GM23338 (cell line): ENCODE measurements around the gene ZFY. TPM values are rescaled to one million over a fixed set of nuclear protein-coding genes. Genes with fewer than 3 reads are reported as not detected.
A peak's percentile ranks its signal among the peaks of the same experiment; 100 is the strongest.

Experiments used
- ATAC-seq: fragments of 200-7000 bp; cut with Tn5 transposase; 3 replicates; pipeline ENCODE4 v1.9.1; 2020
- DNase-seq: peaks from one replicate; pipeline ENCODE4 v3.0.0-alpha.2; 2015; ENCODE audit warnings: low spot score
- H2AFZ ChIP-seq: fragments of 200-600 bp; sonication (generic); 2 replicates; pipeline ENCODE4 v1.8.0; 2016; ENCODE audit warnings: antibody characterized with exemption, mild to moderate bottlenecking, moderate library complexity
- H3F3A ChIP-seq: fragments of 200-600 bp; sonication (generic); replicated peaks from 2 replicates; pipeline ENCODE4 v1.8.0; 2017; ENCODE audit warnings: antibody characterized with exemption, mixed run types, low read depth
- H3K27ac ChIP-seq: fragments of 200-600 bp; sonication (generic); 2 replicates; pipeline ENCODE4 v1.6.1; 2016; ENCODE audit warnings: low read depth
- H3K27me3 ChIP-seq: fragments of 200-600 bp; sonication (generic); 2 replicates; pipeline ENCODE4 v1.8.0; 2016; ENCODE audit warnings: mild to moderate bottlenecking, mixed run types, moderate library complexity; ENCODE audit not compliant: insufficient read depth
- H3K36me3 ChIP-seq: fragments of 200-600 bp; sonication (generic); 2 replicates; pipeline ENCODE4 v1.8.0; 2016; ENCODE audit warnings: mild to moderate bottlenecking; ENCODE audit not compliant: insufficient read depth
- H3K4me1 ChIP-seq: fragments of 200-600 bp; sonication (generic); 2 replicates; pipeline ENCODE4 v1.8.0; 2016; ENCODE audit warnings: mild to moderate bottlenecking, moderate library complexity; ENCODE audit not compliant: insufficient read depth
- H3K4me2 ChIP-seq: fragments of 200-600 bp; sonication (generic); 2 replicates; pipeline ENCODE4 v1.7.1; 2017; ENCODE audit warnings: mixed run types
- H3K4me3 ChIP-seq: fragments of 200-600 bp; sonication (generic); 2 replicates; pipeline ENCODE4 v1.6.1; 2016; ENCODE audit warnings: mixed run types
- H3K79me2 ChIP-seq: fragments of 200-600 bp; sonication (generic); replicated peaks from 2 replicates; pipeline ENCODE4 v1.8.0; 2017; ENCODE audit warnings: mild to moderate bottlenecking; ENCODE audit not compliant: insufficient read depth
- H3K9me2 ChIP-seq: fragments of 200-600 bp; sonication (generic); 2 replicates; pipeline ENCODE4 v1.8.0; 2017; ENCODE audit not compliant: insufficient read depth
- H4K20me1 ChIP-seq: fragments of 200-600 bp; sonication (generic); replicated peaks from 2 replicates; pipeline ENCODE4 v1.8.0; 2017; ENCODE audit warnings: mild to moderate bottlenecking; ENCODE audit not compliant: insufficient read depth
- H3K27ac Mint-ChIP-seq: 2 replicates; pipeline ENCODE4 v1.8.0; 2020; ENCODE audit warnings: inconsistent platforms, mild to moderate bottlenecking, moderate library complexity, mixed read lengths
- H3K27me3 Mint-ChIP-seq: 3 replicates; pipeline ENCODE4 v1.8.0; 2022; ENCODE audit warnings: low read depth, mild to moderate bottlenecking, moderate library complexity, mixed read lengths, inconsistent platforms; ENCODE audit not compliant: insufficient read depth, poor library complexity
- H3K36me3 Mint-ChIP-seq: 3 replicates; pipeline ENCODE4 v1.8.0; 2021; ENCODE audit warnings: low read depth, mild to moderate bottlenecking, inconsistent platforms, moderate library complexity, mixed read lengths
- H3K4me1 Mint-ChIP-seq: 3 replicates; pipeline ENCODE4 v1.8.0; 2020; ENCODE audit warnings: mild to moderate bottlenecking, inconsistent platforms, mixed read lengths
- H3K4me3 Mint-ChIP-seq: 3 replicates; pipeline ENCODE4 v1.8.0; 2021; ENCODE audit warnings: moderate library complexity, mild to moderate bottlenecking, inconsistent platforms, mixed read lengths
- H3K9me3 Mint-ChIP-seq: 3 replicates; pipeline ENCODE4 v1.8.0; 2020; ENCODE audit warnings: moderate library complexity, mild to moderate bottlenecking, inconsistent platforms, mixed read lengths
- CREB1 ChIP-seq: fragments of 250-450 bp; sonication (Bioruptor Pico); IDR thresholded peaks from 2 replicates; pipeline ENCODE4 v1.5.0; 2020; ENCODE audit warnings: low read depth, mild to moderate bottlenecking, moderate library complexity
- ETS1 ChIP-seq: IDR thresholded peaks from 2 replicates; pipeline ENCODE4 v1.6.1; 2016; ENCODE audit warnings: antibody characterized with exemption
- EZH2 ChIP-seq: fragments of 200-600 bp; sonication (generic); IDR thresholded peaks from one replicate; pipeline ENCODE4 v1.8.0; 2017; ENCODE audit warnings: antibody characterized with exemption, mild to moderate bottlenecking, low read depth; ENCODE audit not compliant: unreplicated experiment
- EZH2phosphoT487 ChIP-seq: fragments of 200-600 bp; sonication (generic); IDR thresholded peaks from one replicate; pipeline ENCODE4 v1.8.1; 2018; ENCODE audit warnings: antibody characterized with exemption; ENCODE audit not compliant: unreplicated experiment
- JUNB ChIP-seq: IDR thresholded peaks from one replicate; pipeline ENCODE4 v1.6.1; 2016; ENCODE audit warnings: antibody characterized with exemption; ENCODE audit not compliant: unreplicated experiment
- NANOG ChIP-seq: IDR thresholded peaks from 2 replicates; pipeline ENCODE4 v1.6.1; 2016; ENCODE audit warnings: antibody characterized with exemption, borderline replicate concordance
- POLR2AphosphoS5 ChIP-seq: IDR thresholded peaks from 2 replicates; pipeline ENCODE4 v1.6.1; 2016; ENCODE audit warnings: antibody characterized with exemption, low read depth
- STAT1 ChIP-seq: IDR thresholded peaks from one replicate; pipeline ENCODE4 v1.6.1; 2016; ENCODE audit warnings: antibody characterized with exemption; ENCODE audit not compliant: unreplicated experiment
- ZNF114 ChIP-seq: fragments of 250-450 bp; sonication (Bioruptor Pico); IDR thresholded peaks from 2 replicates; pipeline ENCODE4 v1.5.0; 2020; ENCODE audit warnings: mild to moderate bottlenecking, moderate library complexity
- ZNF331 ChIP-seq: fragments of 250-450 bp; sonication (Bioruptor Pico); IDR thresholded peaks from 2 replicates; pipeline ENCODE4 v1.5.0; 2020; ENCODE audit warnings: low read depth, mild to moderate bottlenecking, moderate library complexity
- ZNF462 ChIP-seq: fragments of 250-450 bp; sonication (Bioruptor Pico); IDR thresholded peaks from 2 replicates; pipeline ENCODE4 v1.5.0; 2020; ENCODE audit warnings: mild to moderate bottlenecking, moderate library complexity
- polyA plus RNA-seq: library from polyadenylated mRNA; unstranded; fragments of >200 nt; fragmentation: Nextera tagmentation; extraction: Ambion mirVana; gene quantifications from 2 replicates; pipeline ENCODE4 v1.2.1, GENCODE V29; 2016
- total RNA-seq: library from RNA; depleted of rRNA; stranded (reverse); fragments of >200 nt; shearing (Covaris generic); gene quantifications from 2 replicates; pipeline ENCODE4 v1.2.3, GENCODE V29; 2014
- TF ChIP-seq, protein P1 (sequence below), 2 experiments: fragments of 200-600 bp in 1 of 2; sonication (generic) in 1 of 2; conservative IDR thresholded peaks; 2 replicates each; pipeline versions ENCODE4 v1.5.1 to v1.6.1; 2016 to 2017; ENCODE audit warnings: antibody characterized with exemption in 2 of 2, low read depth in 2 of 2, mild to moderate bottlenecking in 2 of 2, moderate library complexity in 1 of 2
- TF ChIP-seq, protein P2 (sequence below): IDR thresholded peaks from one replicate; pipeline ENCODE4 v1.6.1; 2018; ENCODE audit warnings: antibody characterized with exemption; ENCODE audit not compliant: unreplicated experiment

Gene ZFY
- total and polyA plus RNA-seq, 2 experiments from 2014 or later: 4.5 to 9.4 TPM

DNA sequence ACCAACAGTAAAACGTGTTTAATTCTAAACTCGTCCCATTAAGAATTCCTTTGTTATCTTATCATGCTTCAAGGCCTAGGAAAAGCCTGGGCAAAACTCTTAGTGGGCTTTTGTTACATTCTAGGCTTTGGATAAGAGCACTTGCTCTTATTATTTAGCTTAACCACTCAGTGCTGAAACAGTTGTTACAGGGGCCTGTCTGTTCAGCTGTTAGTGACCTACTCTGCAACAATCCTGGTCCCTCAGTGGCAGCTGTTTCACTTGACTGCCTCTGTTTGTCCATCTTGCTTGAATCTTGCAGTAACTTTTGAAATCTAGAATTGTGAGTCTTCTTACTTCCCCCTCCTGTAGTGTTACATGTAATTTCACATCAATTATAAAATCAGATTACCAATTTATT, 88.4 kb downstream of the ZFY start:
- Histone ChIP-seq H3K4me2 (no peak overlapping the region), H3K27me3 (no peaks in the 10 kb centered on the region), H3K9me2 (no peaks in the 10 kb centered on the region), H3K4me3 (no peak overlapping the region), H3F3A (no peaks in the 10 kb centered on the region), H3K36me3 (no peaks in the 10 kb centered on the region), H2AFZ (peak overlapping the region; percentile 10; the same call in 1 of the 2 replicates), H3K4me1 (no peaks in the 10 kb centered on the region), H3K79me2 (no peaks in the 10 kb centered on the region), H3K27ac (no peak overlapping the region), H4K20me1 (no peaks in the 10 kb centered on the region)
- peaks cover 2% of the 10 kb centered on the region for H3K27me3 Mint-ChIP-seq
- no peak overlapping the region for H3K27ac Mint-ChIP-seq
- H3K4me3 Mint-ChIP-seq: no peak overlapping the region
- H3K9me3 Mint-ChIP-seq: no peaks in the 10 kb centered on the region
- TF ChIP-seq, protein P1, sequence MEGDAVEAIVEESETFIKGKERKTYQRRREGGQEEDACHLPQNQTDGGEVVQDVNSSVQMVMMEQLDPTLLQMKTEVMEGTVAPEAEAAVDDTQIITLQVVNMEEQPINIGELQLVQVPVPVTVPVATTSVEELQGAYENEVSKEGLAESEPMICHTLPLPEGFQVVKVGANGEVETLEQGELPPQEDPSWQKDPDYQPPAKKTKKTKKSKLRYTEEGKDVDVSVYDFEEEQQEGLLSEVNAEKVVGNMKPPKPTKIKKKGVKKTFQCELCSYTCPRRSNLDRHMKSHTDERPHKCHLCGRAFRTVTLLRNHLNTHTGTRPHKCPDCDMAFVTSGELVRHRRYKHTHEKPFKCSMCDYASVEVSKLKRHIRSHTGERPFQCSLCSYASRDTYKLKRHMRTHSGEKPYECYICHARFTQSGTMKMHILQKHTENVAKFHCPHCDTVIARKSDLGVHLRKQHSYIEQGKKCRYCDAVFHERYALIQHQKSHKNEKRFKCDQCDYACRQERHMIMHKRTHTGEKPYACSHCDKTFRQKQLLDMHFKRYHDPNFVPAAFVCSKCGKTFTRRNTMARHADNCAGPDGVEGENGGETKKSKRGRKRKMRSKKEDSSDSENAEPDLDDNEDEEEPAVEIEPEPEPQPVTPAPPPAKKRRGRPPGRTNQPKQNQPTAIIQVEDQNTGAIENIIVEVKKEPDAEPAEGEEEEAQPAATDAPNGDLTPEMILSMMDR (conservative IDR thresholded peaks at IDR 0.05; ENCODE audit: low read depth in 2 of 2): no peak
- no peak for TF ChIP-seq EZH2
- TF ChIP-seq NANOG: no peak
- no peak for TF ChIP-seq ZNF462 (CRISPR knock-in tag)
- no peak for TF ChIP-seq EZH2phosphoT487
- TF ChIP-seq ZNF114: no peak
- no peak for TF ChIP-seq JUNB
- TF ChIP-seq CREB1 (CRISPR knock-in tag): no peak
- TF ChIP-seq ETS1: no peak
- no peak for TF ChIP-seq POLR2AphosphoS5
- TF ChIP-seq STAT1: no peak
- TF ChIP-seq, protein P2, sequence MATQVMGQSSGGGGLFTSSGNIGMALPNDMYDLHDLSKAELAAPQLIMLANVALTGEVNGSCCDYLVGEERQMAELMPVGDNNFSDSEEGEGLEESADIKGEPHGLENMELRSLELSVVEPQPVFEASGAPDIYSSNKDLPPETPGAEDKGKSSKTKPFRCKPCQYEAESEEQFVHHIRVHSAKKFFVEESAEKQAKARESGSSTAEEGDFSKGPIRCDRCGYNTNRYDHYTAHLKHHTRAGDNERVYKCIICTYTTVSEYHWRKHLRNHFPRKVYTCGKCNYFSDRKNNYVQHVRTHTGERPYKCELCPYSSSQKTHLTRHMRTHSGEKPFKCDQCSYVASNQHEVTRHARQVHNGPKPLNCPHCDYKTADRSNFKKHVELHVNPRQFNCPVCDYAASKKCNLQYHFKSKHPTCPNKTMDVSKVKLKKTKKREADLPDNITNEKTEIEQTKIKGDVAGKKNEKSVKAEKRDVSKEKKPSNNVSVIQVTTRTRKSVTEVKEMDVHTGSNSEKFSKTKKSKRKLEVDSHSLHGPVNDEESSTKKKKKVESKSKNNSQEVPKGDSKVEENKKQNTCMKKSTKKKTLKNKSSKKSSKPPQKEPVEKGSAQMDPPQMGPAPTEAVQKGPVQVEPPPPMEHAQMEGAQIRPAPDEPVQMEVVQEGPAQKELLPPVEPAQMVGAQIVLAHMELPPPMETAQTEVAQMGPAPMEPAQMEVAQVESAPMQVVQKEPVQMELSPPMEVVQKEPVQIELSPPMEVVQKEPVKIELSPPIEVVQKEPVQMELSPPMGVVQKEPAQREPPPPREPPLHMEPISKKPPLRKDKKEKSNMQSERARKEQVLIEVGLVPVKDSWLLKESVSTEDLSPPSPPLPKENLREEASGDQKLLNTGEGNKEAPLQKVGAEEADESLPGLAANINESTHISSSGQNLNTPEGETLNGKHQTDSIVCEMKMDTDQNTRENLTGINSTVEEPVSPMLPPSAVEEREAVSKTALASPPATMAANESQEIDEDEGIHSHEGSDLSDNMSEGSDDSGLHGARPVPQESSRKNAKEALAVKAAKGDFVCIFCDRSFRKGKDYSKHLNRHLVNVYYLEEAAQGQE: no peak
- TF ChIP-seq ZNF331: no peak
- ATAC-seq (no peak), DNase-seq (no peak)
- H3K4me1 Mint-ChIP-seq: peaks cover 2% of the 10 kb centered on the region; the same call in 1 of the 3 replicates
- no peaks in the 10 kb centered on the region for H3K36me3 Mint-ChIP-seq
